ENCODE results near the gene NHLH1.

DNA sequence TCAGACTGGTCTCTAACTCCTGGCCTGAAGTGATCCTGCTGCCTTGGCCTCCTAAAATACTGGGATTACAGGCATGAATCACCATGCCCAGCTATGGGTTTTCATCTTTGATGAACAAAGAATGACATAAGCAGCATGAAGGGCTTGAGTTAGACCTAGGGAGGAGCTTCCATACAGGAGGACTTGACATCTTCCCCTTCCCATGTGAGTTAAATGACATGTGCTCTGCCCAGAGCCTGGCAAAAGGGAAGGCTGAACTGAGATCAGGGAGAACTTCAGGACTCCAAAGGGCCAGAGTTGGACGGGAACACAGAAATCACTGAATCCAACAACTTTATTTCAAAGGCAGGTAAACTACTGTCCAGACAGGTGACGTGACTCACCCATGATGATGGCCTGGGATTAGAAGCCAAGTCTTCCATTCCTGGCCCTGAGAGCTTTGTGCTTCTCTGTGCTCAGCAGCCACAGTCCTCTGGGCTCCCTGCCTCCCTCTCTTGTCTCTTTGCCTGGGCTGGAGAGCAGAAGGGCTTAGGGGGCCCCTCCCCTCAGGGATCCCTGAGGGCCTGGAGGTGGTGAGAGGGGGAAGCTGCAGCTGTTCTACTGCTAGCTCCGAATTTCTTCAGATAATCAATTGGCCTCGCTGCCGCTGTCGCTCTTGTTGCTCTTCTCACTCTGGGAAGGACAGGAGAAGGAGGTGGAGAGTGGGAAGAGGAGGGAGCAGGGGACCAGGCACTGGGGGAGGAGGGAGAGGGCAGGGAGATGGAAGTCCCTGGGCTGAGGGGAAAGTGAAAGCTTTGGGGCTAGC, 7.6 kb downstream of the NHLH1 start:
- no peak for TF ChIP-seq CTCF (IDR thresholded peaks at IDR 0.05; ENCODE audit: extremely low read depth in 1 of 2, insufficient read depth in 1 of 2, low read depth in 1 of 2, low read length in 2 of 2)
- TF ChIP-seq POLR2A (IDR thresholded peaks at IDR 0.05; ENCODE audit: low read depth, low read length): no peak
- TF ChIP-seq POLR2AphosphoS5 (IDR thresholded peaks at IDR 0.05; ENCODE audit: insufficient read depth, low read depth, low read length): no peak

Data from endothelial cell of umbilical vein (primary cell).